Measurements from ENCODE around the gene CADM2. TPM values are rescaled to one million over a fixed set of nuclear protein-coding genes. Genes with fewer than 3 reads are reported as not detected.
"Not testable (repeated sequence)": the region's sequence is repeated elsewhere in the genome, so short reads cannot be mapped to it uniquely, and the experiment has no call there.

CADM2 gene
- total RNA-seq (3.9 TPM), polyA plus RNA-seq (ENCODE audit: insufficient read depth in 1 of 8, insufficient read length in 8 of 8, low replicate concordance in 1 of 8) (1 to 10 TPM; 1.8 to 4.5 (median 3.3) TPM)
- long read RNA-seq, donor 1 = 0 reads
- long read RNA-seq, donor 2 = 0 reads
- long read RNA-seq, donor 3 = 0 reads
- long read RNA-seq, donor 4 = 0 reads
- long read RNA-seq, donor 5 = 0 reads
- long read RNA-seq, donor 6 = 0 reads
- long read RNA-seq, donor 7 = 0 reads
- long read RNA-seq, donor 8 = 0 reads
- long read RNA-seq, donor 9 = 0 reads
- long read RNA-seq, donor 10 = 0 reads
- long read RNA-seq, donor 11 = 0 reads

DNA sequence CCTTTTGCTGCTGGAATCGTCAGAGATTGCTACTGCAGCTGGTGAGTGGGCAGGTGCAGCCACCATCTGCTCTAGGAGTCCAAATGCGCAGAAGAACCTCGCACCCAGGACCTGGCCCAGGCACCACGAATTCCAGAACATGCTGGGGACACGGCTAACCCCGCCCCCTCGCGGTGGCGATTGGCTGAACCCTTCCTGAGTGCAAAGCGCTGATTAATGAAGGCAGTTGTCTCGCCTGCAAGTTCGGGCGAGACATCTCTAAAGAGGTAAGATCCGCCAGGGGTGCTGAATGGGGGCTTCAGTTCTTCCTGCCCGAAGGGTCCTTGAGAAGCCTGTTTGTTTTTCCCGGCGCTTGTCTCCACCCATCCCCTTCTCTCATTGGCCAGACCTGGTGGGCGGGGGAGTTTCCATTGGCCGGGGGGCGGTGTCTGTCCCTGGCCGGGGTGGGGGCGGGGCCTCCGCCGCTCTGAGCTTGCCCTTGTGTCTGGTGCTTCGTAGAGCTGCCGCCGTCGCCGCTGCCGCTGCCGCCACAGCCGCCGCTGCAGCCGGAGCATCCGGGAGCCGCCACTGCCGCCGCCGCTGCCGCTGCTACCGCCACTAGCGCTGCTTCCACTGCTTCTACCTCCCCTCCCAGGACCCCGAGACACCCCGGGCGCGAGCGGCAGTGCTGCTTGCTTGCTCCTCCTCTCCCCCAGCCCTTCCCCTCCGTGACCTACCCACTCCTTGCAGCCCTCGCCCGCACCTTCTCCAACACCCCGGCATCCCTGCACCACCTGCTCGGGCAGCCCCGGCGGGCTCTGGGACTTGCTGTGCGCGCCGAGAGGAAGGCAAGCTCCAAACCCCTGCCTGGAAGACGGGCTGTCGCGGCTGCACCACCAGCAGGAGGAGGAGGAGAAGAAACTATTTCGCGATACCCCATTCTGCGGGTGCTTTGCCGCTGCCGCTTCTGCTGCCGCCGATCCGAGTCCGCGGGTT lies at the start of gene CADM2:
Gene CADM2, plus strand, starts transcription at position 495 of the 975 bp plus-strand sequence.
- Histone ChIP-seq H3K36me3 (ENCODE audit: control insufficient read depth, insufficient read depth, low read length) (no peaks in the 10 kb centered on the region), H3K4me1 (ENCODE audit: control insufficient read depth, insufficient read depth, low read length) (peaks cover 20% of the 10 kb centered on the region), H3K27me3 (ENCODE audit: control insufficient read depth, insufficient read depth, low read length) (peaks cover 31% of the 10 kb centered on the region), H3K4me3 (ENCODE audit: low read length) (peak within 1 kb of the TSS; percentile 75), H3K9me3 (replicated peaks; ENCODE audit: control insufficient read depth, low read depth, low read length) (no peaks in the 10 kb centered on the region), H3K27ac (ENCODE audit: low read length) (peak within 1 kb of the TSS; percentile 71)
- DNase-seq = peak; percentile 95
- WGBS (ENCODE audit: insufficient coverage) = under 1% methylated on average over 55 of the region's 70 CpGs

DNA sequence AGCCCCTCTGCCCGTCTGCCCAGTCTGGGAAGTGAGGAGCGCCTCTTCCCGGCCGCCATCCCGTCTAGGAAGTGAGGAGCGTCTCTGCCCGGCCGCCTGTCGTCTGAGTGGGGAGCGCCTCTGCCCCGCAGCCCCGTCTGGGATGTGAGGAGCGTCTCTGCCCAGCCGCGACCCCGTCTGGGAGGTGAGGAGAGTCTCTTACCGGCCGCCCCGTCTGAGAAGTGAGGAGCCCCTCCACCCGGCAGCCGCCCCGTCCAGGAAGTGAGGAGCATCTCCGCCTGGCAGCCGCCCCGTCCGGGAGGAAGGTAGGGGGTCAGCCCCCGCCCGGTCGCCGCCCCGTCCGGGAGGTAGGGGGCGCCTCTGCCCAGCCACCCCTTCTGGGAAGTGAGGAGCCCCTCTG lies 40.2 kb upstream of the CADM2 start:
- H3K9me3 ChIP-seq (replicated peaks; ENCODE audit: control insufficient read depth, low read depth, low read length); H3K4me3 ChIP-seq (ENCODE audit: low read length); H3K4me1 ChIP-seq (ENCODE audit: control insufficient read depth, insufficient read depth, low read length); DNase-seq; H3K27ac ChIP-seq (ENCODE audit: low read length); H3K27me3 ChIP-seq (ENCODE audit: control insufficient read depth, insufficient read depth, low read length); H3K36me3 ChIP-seq (ENCODE audit: control insufficient read depth, insufficient read depth, low read length): not testable (repeated sequence)
- WGBS (ENCODE audit: insufficient coverage) = 96% methylated on average over 28 of the region's 33 CpGs

DNA sequence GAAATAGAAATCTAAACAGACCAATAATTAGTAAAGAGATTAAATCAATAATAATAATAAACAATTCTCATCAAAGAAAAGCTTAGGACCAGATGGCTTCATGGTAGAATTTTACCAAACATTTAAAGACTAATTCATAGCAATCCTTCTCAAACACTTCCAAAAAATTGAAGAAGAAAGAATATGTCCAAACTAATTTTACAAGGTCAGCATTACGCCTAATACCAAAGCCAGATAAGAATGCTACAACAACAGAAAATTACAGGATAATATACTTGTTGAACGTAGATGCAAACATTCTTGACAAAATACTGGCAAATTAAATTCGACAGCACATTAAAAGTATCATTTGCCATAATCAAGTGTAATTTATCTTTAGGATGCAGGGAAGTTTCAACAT lies 36.1 kb upstream of the CADM2 start:
- Histone ChIP-seq H3K9me3 (replicated peaks; ENCODE audit: control insufficient read depth, low read depth, low read length) (peaks cover 2% of the 10 kb centered on the region), H3K4me1 (ENCODE audit: control insufficient read depth, insufficient read depth, low read length) (no peaks in the 10 kb centered on the region), H3K27ac (ENCODE audit: low read length) (no peak overlapping the region), H3K4me3 (ENCODE audit: low read length) (no peak overlapping the region), H3K36me3 (ENCODE audit: control insufficient read depth, insufficient read depth, low read length) (no peaks in the 10 kb centered on the region), H3K27me3 (ENCODE audit: control insufficient read depth, insufficient read depth, low read length) (no peaks in the 10 kb centered on the region)
- no CpG with 5 or more reads among the region's 3 CpGs for WGBS (ENCODE audit: insufficient coverage)
- DNase-seq = no peak

DNA sequence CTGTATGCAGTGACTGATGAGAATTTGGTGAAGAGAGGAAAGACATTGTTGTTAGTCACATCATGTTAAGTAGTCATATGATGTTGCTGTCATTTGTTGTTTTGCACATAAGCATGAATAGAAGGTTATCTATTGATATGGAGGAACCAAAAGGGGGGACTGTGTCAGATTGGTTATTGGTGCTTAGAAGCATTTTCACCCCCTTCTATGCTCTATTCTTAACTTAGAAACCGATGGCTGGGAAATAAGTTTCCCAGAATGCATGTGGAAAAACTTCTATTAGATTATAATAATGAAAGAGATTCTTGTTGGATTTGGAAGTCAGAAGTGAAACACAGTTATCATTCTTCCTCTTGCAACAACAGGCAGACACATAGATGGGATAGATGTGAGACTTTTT lies 33.2 kb upstream of the CADM2 start:
- H3K4me3 ChIP-seq (ENCODE audit: low read length) = no peak overlapping the region
- peaks cover 2% of the 10 kb centered on the region for H3K9me3 ChIP-seq (replicated peaks; ENCODE audit: control insufficient read depth, low read depth, low read length)
- H3K36me3 ChIP-seq (ENCODE audit: control insufficient read depth, insufficient read depth, low read length) = no peaks in the 10 kb centered on the region
- no peak for DNase-seq
- no peak overlapping the region for H3K27ac ChIP-seq (ENCODE audit: low read length)
- WGBS (ENCODE audit: insufficient coverage) = no CpG with 5 or more reads among the region's 1 CpG
- no peaks in the 10 kb centered on the region for H3K27me3 ChIP-seq (ENCODE audit: control insufficient read depth, insufficient read depth, low read length)
- H3K4me1 ChIP-seq (ENCODE audit: control insufficient read depth, insufficient read depth, low read length) = no peaks in the 10 kb centered on the region

DNA sequence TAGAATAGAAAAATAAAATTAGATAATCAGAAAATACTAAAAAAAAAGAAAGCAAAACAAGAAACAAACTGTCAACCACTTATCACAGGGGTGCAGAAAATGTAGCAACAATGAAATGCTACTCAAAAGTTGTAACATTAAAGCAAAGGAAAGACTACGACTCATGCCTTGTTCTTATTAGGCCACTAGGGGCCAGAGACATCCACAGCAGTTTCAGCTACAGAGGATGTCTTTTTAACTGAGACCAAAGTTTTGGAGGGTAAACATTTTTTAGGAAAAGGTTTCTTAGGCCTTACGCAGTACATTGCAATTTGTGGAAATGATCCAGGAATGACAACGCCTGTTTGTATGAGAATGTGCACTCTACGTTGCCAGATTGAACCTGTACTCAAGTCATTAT lies 15.4 kb upstream of the CADM2 start:
- Histone ChIP-seq H3K9me3 (replicated peaks; ENCODE audit: control insufficient read depth, low read depth, low read length) (no peaks in the 10 kb centered on the region), H3K4me3 (ENCODE audit: low read length) (no peak overlapping the region), H3K36me3 (ENCODE audit: control insufficient read depth, insufficient read depth, low read length) (no peaks in the 10 kb centered on the region), H3K4me1 (ENCODE audit: control insufficient read depth, insufficient read depth, low read length) (no peaks in the 10 kb centered on the region), H3K27me3 (ENCODE audit: control insufficient read depth, insufficient read depth, low read length) (no peaks in the 10 kb centered on the region), H3K27ac (ENCODE audit: low read length) (no peak overlapping the region)
- no CpG with 5 or more reads among the region's 4 CpGs for WGBS (ENCODE audit: insufficient coverage)
- DNase-seq = no peak

DNA sequence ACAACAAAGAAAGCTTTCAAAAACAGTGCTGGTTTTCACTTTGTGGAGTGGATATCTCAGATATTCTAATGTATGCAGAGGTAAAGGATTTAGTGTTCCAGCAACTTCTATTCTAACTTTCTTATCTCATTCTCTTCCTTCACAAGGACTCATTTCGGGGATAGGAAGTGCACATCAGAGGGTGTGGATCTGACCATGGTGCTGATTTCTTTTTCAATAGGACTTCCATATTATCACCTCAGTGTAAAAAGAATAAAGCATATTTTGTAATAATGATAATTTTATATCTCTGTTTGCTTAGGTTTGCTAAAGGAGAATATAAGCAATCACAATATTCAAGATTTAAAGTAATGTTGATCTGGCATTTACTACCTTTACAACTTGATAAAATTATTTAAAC lies 12.5 kb upstream of the CADM2 start:
- Histone ChIP-seq H3K4me3 (ENCODE audit: low read length) (no peak overlapping the region), H3K27me3 (ENCODE audit: control insufficient read depth, insufficient read depth, low read length) (no peaks in the 10 kb centered on the region), H3K36me3 (ENCODE audit: control insufficient read depth, insufficient read depth, low read length) (no peaks in the 10 kb centered on the region), H3K9me3 (replicated peaks; ENCODE audit: control insufficient read depth, low read depth, low read length) (no peaks in the 10 kb centered on the region), H3K4me1 (ENCODE audit: control insufficient read depth, insufficient read depth, low read length) (no peaks in the 10 kb centered on the region), H3K27ac (ENCODE audit: low read length) (no peak overlapping the region)
- no CpG with 5 or more reads among the region's 1 CpG for WGBS (ENCODE audit: insufficient coverage)
- DNase-seq = peak; percentile 31

DNA sequence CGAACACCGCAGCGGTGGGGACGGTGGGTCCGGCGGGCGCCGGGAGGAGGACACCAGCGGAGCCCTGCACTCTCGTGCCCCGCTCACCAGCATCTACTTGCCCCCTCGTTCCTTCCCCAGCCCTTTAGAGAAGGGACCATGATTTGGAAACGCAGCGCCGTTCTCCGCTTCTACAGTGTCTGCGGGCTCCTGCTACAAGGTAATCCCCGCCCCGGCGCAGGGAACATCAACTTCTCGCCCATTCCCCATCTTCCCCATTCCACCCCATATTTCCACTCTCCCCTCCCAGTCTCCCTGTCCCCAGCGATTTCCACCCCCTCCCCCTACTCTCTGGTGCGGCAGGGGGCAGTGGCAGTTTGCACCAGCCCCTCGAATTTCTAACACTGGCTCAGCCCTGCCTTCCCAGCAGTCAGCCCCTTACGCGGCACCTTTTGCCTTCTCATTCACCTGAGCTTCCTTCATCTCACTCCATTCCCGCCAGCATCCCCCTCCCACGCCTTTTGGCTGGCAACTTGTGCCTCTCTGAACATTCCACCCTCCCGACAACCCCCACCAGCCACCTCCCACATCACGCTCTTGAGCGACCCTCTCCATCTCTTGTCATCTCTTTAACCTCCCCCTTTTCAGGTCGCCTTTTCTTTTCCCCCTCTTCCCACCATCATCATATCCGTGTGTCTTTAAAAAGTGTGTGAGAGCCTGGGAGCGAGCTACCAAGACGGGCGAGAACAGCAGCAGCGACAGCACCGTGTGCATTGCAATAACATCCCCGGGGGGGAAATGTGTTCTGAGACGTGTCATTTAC lies 882 bp downstream of the CADM2 start:
- DNase-seq = peak; percentile 10
- peaks cover 20% of the 10 kb centered on the region for H3K4me1 ChIP-seq (ENCODE audit: control insufficient read depth, insufficient read depth, low read length)
- H3K27ac ChIP-seq (ENCODE audit: low read length) = no peak overlapping the region
- WGBS (ENCODE audit: insufficient coverage) = under 1% methylated on average over 38 of the region's 40 CpGs
- no peaks in the 10 kb centered on the region for H3K9me3 ChIP-seq (replicated peaks; ENCODE audit: control insufficient read depth, low read depth, low read length)
- H3K4me3 ChIP-seq (ENCODE audit: low read length) = peak overlapping the region; percentile 75
- H3K27me3 ChIP-seq (ENCODE audit: control insufficient read depth, insufficient read depth, low read length) = peaks cover 31% of the 10 kb centered on the region
- no peaks in the 10 kb centered on the region for H3K36me3 ChIP-seq (ENCODE audit: control insufficient read depth, insufficient read depth, low read length)

DNA sequence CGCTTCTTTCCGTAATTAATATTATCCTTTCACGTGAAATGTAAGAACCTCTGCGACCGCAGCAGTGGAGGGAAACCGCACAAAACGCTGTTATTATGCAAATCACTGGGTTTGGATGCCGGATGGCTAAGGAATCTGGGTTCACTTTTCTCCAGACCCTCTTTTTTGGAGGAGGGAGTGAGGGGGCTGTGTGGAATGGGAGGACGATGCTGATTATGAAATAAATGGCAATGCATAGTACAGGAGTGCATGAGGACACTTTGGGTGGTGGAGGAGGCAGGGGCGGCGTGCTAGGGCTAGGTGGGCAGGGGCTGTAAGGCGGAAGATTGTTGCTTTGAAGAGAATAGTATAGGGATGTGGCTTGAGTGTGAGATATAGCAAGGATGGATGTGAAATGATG lies 1.8 kb downstream of the CADM2 start:
- DNase-seq = no peak
- 6% methylated on average over 9 of the region's 12 CpGs for WGBS (ENCODE audit: insufficient coverage)
- Histone ChIP-seq H3K36me3 (ENCODE audit: control insufficient read depth, insufficient read depth, low read length) (no peaks in the 10 kb centered on the region), H3K4me3 (ENCODE audit: low read length) (peak overlapping the region; percentile 31), H3K4me1 (ENCODE audit: control insufficient read depth, insufficient read depth, low read length) (peaks cover 20% of the 10 kb centered on the region), H3K27me3 (ENCODE audit: control insufficient read depth, insufficient read depth, low read length) (peaks cover 31% of the 10 kb centered on the region), H3K9me3 (replicated peaks; ENCODE audit: control insufficient read depth, low read depth, low read length) (no peaks in the 10 kb centered on the region), H3K27ac (ENCODE audit: low read length) (no peak overlapping the region)

DNA sequence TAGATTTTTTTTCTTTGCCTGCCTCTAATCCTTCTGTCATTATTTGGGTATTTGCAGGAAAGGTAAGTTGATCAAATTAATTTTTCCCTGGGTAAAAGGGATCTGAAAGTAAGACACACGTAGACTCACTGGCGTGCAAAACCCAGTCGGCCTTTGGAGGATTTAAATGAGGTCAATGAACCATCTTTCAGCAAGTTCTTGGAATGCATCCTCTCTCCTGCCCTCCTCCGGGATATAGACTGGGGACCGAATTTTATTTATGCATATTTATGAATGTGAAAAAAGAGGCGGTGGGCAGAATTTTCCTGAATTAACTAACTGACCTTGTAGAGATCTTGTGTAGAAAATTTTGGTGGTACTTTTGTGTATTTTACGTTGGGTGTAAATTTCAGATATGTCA lies 2.2 kb downstream of the CADM2 start:
- H3K27me3 ChIP-seq (ENCODE audit: control insufficient read depth, insufficient read depth, low read length) = peaks cover 31% of the 10 kb centered on the region
- no peak for DNase-seq
- peak overlapping the region; percentile 21 for H3K4me3 ChIP-seq (ENCODE audit: low read length)
- H3K4me1 ChIP-seq (ENCODE audit: control insufficient read depth, insufficient read depth, low read length) = peaks cover 20% of the 10 kb centered on the region
- H3K9me3 ChIP-seq (replicated peaks; ENCODE audit: control insufficient read depth, low read depth, low read length) = no peaks in the 10 kb centered on the region
- H3K27ac ChIP-seq (ENCODE audit: low read length) = no peak overlapping the region
- H3K36me3 ChIP-seq (ENCODE audit: control insufficient read depth, insufficient read depth, low read length) = no peaks in the 10 kb centered on the region
- 10% methylated on average over 3 of the region's 7 CpGs for WGBS (ENCODE audit: insufficient coverage)

Measured in muscle of leg (tissue), 16 donors.